ENCODE results near the gene MTHFD2L. TPM values are rescaled to one million over a fixed set of nuclear protein-coding genes. Genes with fewer than 3 reads are reported as not detected.

MTHFD2L gene
- total RNA-seq, 1 experiment from 2014 or later = 9.4 TPM

GRCh38 chr4:74235135-74235534, 77.2 kb downstream of the MTHFD2L start (continued):
- TF ChIP-seq STAT6 (CRISPR knock-in tag; conservative IDR thresholded peaks at IDR 0.05; ENCODE audit: low read depth) = no peak
- no peak for TF ChIP-seq GRHL2 (CRISPR knock-in tag; IDR thresholded peaks at IDR 0.05; ENCODE audit: insufficient replicate concordance, severe bottlenecking)
- no peak for TF ChIP-seq AR (CRISPR knock-in tag; IDR thresholded peaks at IDR 0.05)
- TF ChIP-seq E2F1 (CRISPR knock-in tag; IDR thresholded peaks at IDR 0.05) = no peak
- no peak for TF ChIP-seq NFATC4 (CRISPR knock-in tag; IDR thresholded peaks at IDR 0.05)
- no peak for TF ChIP-seq TCF7 (CRISPR knock-in tag; IDR thresholded peaks at IDR 0.05; ENCODE audit: low read depth)

GRCh38 chr4:74237425-74237966, 79.6 kb downstream of the MTHFD2L start:
- no peaks in the 10 kb centered on the region for H3K27me3 Mint-ChIP-seq (ENCODE audit: low read depth)
- DNase-seq (ENCODE audit: low spot score) (no peak), ATAC-seq (no peak)
- H3K36me3 Mint-ChIP-seq = no peaks in the 10 kb centered on the region
- H3K4me3 Mint-ChIP-seq = no peak overlapping the region
- H3K27ac Mint-ChIP-seq = no peak overlapping the region
- H3K4me1 Mint-ChIP-seq = no peaks in the 10 kb centered on the region
- no peaks in the 10 kb centered on the region for H3K9me3 Mint-ChIP-seq
- ChIA-PET CTCF (interaction anchor here (0.9 kb wide), 1 partner anchor 9 kb away, joined by 8 read pairs; no protein-coding TSS in a partner anchor), POLR2A (no interaction called here)
- no peak for TF ChIP-seq CBFB (CRISPR knock-in tag; IDR thresholded peaks at IDR 0.05; ENCODE audit: low read depth)
- no peak for TF ChIP-seq E2F1 (CRISPR knock-in tag; IDR thresholded peaks at IDR 0.05)
- TF ChIP-seq AR (CRISPR knock-in tag; IDR thresholded peaks at IDR 0.05) = no peak
- no peak for TF ChIP-seq ZSCAN18 (CRISPR knock-in tag; IDR thresholded peaks at IDR 0.05)
- TF ChIP-seq SP1 (CRISPR knock-in tag; conservative IDR thresholded peaks at IDR 0.05) = no peak
- no peak for TF ChIP-seq ZNF263 (CRISPR knock-in tag; IDR thresholded peaks at IDR 0.05; ENCODE audit: low read depth)
- no peak for TF ChIP-seq NR1H2 (CRISPR knock-in tag; IDR thresholded peaks at IDR 0.05)
- TF ChIP-seq PRDM15 (CRISPR knock-in tag; IDR thresholded peaks at IDR 0.05) = no peak
- TF ChIP-seq FOXP4 (CRISPR knock-in tag; IDR thresholded peaks at IDR 0.05) = no peak
- TF ChIP-seq SMAD3 (CRISPR knock-in tag; IDR thresholded peaks at IDR 0.05; ENCODE audit: borderline replicate concordance) = no peak
- TF ChIP-seq NFATC4 (CRISPR knock-in tag; IDR thresholded peaks at IDR 0.05) = no peak
- TF ChIP-seq USF2 (CRISPR knock-in tag; IDR thresholded peaks at IDR 0.05) = no peak
